Measurements from ENCODE around the gene ERCC6L2.
A peak's percentile ranks its signal among the peaks of the same experiment; 100 is the strongest.

Gene ERCC6L2

GRCh38 chr9:95930277-95930676 is 54.8 kb downstream of the ERCC6L2 start:
- Histone ChIP-seq H3K36me3 (ENCODE audit: insufficient read depth, low read depth, low read length) (peaks cover 81% of the 10 kb centered on the region), H3K27me3 (ENCODE audit: insufficient read depth, low read length) (no peaks in the 10 kb centered on the region), H3K9ac (ENCODE audit: low read depth, low read length) (no peak overlapping the region), H3K4me3 (ENCODE audit: low read length) (no peak overlapping the region), H3K27ac (ENCODE audit: low read length) (no peak overlapping the region), H3K9me3 (ENCODE audit: insufficient read depth, low read depth, low read length) (no peaks in the 10 kb centered on the region), H3K4me1 (ENCODE audit: insufficient read depth, low read length) (no peaks in the 10 kb centered on the region)

- Histone ChIP-seq H3K27ac (ENCODE audit: low read length) (peak overlapping the region; percentile 55), H3K9ac (ENCODE audit: low read depth, low read length) (no peak overlapping the region), H3K4me1 (ENCODE audit: insufficient read depth, low read length) (peaks cover 4% of the 10 kb centered on the region; the same call in 1 of the 2 replicates), H3K4me3 (ENCODE audit: low read length) (no peak overlapping the region), H3K9me3 (ENCODE audit: insufficient read depth, low read depth, low read length) (no peaks in the 10 kb centered on the region), H3K36me3 (ENCODE audit: insufficient read depth, low read depth, low read length) (peaks cover 47% of the 10 kb centered on the region), H3K27me3 (ENCODE audit: insufficient read depth, low read length) (no peaks in the 10 kb centered on the region)
These were observed 60.5 kb downstream of the ERCC6L2 start for GRCh38 chr9:95935861-95936578.

DNA sequence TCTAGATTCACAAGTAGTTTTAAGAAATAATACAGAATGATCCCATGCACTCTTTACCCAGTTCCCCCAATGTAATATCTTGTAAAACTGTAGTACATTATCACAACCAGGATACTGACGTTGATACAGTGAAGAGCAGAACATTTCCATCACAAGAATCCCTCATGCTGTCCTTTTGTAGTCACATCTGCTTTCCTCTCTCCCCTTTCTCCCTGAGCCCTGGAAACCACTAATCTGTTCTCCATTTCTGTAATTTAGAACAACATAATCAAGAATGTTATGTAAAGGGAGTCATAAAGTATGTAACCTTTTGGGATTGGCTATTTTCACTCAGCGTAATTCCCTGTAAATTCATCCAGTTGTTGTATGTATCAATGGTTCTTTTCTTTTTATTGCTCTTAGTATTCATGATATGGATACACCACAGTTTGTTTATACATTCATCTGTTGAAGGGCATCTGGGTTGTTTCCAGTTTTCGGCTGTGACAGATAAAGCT is 61.1 kb downstream of the ERCC6L2 start:
- H3K4me1 ChIP-seq (ENCODE audit: insufficient read depth, low read length) = peaks cover 4% of the 10 kb centered on the region; the same call in 1 of the 2 replicates
- H3K27me3 ChIP-seq (ENCODE audit: insufficient read depth, low read length) = no peaks in the 10 kb centered on the region
- peaks cover 48% of the 10 kb centered on the region for H3K36me3 ChIP-seq (ENCODE audit: insufficient read depth, low read depth, low read length)
- no peak overlapping the region for H3K4me3 ChIP-seq (ENCODE audit: low read length)
- no peak overlapping the region for H3K9ac ChIP-seq (ENCODE audit: low read depth, low read length)
- H3K27ac ChIP-seq (ENCODE audit: low read length) = peak overlapping the region; percentile 55
- no peaks in the 10 kb centered on the region for H3K9me3 ChIP-seq (ENCODE audit: insufficient read depth, low read depth, low read length)

- Histone ChIP-seq H3K27ac (ENCODE audit: low read length) (peak overlapping the region; percentile 55), H3K4me3 (ENCODE audit: low read length) (no peak overlapping the region), H3K9ac (ENCODE audit: low read depth, low read length) (no peak overlapping the region), H3K36me3 (ENCODE audit: insufficient read depth, low read depth, low read length) (peaks cover 48% of the 10 kb centered on the region), H3K9me3 (ENCODE audit: insufficient read depth, low read depth, low read length) (no peaks in the 10 kb centered on the region), H3K4me1 (ENCODE audit: insufficient read depth, low read length) (peaks cover 4% of the 10 kb centered on the region; the same call in 1 of the 2 replicates), H3K27me3 (ENCODE audit: insufficient read depth, low read length) (no peaks in the 10 kb centered on the region)
These were observed 61.6 kb downstream of the ERCC6L2 start for GRCh38 chr9:95937131-95937530.

- no peak overlapping the region for H3K4me3 ChIP-seq (ENCODE audit: low read length)
- H3K9ac ChIP-seq (ENCODE audit: low read depth, low read length) = no peak overlapping the region
- H3K4me1 ChIP-seq (ENCODE audit: insufficient read depth, low read length) = peaks cover 4% of the 10 kb centered on the region; the same call in 1 of the 2 replicates
- no peak overlapping the region for H3K27ac ChIP-seq (ENCODE audit: low read length)
- H3K36me3 ChIP-seq (ENCODE audit: insufficient read depth, low read depth, low read length) = peaks cover 48% of the 10 kb centered on the region
- H3K9me3 ChIP-seq (ENCODE audit: insufficient read depth, low read depth, low read length) = no peaks in the 10 kb centered on the region
- no peaks in the 10 kb centered on the region for H3K27me3 ChIP-seq (ENCODE audit: insufficient read depth, low read length)
These were observed 63.2 kb downstream of the ERCC6L2 start for GRCh38 chr9:95938724-95939123.

GRCh38 chr9:95939472-95939871 is 64.0 kb downstream of the ERCC6L2 start:
- Histone ChIP-seq H3K27ac (ENCODE audit: low read length) (no peak overlapping the region), H3K4me3 (ENCODE audit: low read length) (no peak overlapping the region), H3K27me3 (ENCODE audit: insufficient read depth, low read length) (no peaks in the 10 kb centered on the region), H3K9me3 (ENCODE audit: insufficient read depth, low read depth, low read length) (0 out of 2 replicates have a peak, but pooled peaks cover 5% of the 10 kb centered on the region), H3K4me1 (ENCODE audit: insufficient read depth, low read length) (peaks cover 4% of the 10 kb centered on the region; the same call in 1 of the 2 replicates), H3K36me3 (ENCODE audit: insufficient read depth, low read depth, low read length) (peaks cover 48% of the 10 kb centered on the region), H3K9ac (ENCODE audit: low read depth, low read length) (no peak overlapping the region)

- Histone ChIP-seq H3K9me3 (ENCODE audit: insufficient read depth, low read depth, low read length) (0 out of 2 replicates have a peak, but pooled peaks cover 5% of the 10 kb centered on the region), H3K27me3 (ENCODE audit: insufficient read depth, low read length) (no peaks in the 10 kb centered on the region), H3K4me1 (ENCODE audit: insufficient read depth, low read length) (peaks cover 4% of the 10 kb centered on the region; the same call in 1 of the 2 replicates), H3K27ac (ENCODE audit: low read length) (no peak overlapping the region), H3K4me3 (ENCODE audit: low read length) (no peak overlapping the region), H3K9ac (ENCODE audit: low read depth, low read length) (no peak overlapping the region), H3K36me3 (ENCODE audit: insufficient read depth, low read depth, low read length) (peaks cover 43% of the 10 kb centered on the region)
These were observed 64.8 kb downstream of the ERCC6L2 start for GRCh38 chr9:95940265-95940664.

- no peaks in the 10 kb centered on the region for H3K27me3 ChIP-seq (ENCODE audit: insufficient read depth, low read length)
- peaks cover 56% of the 10 kb centered on the region for H3K36me3 ChIP-seq (ENCODE audit: insufficient read depth, low read depth, low read length)
- H3K4me1 ChIP-seq (ENCODE audit: insufficient read depth, low read length) = no peaks in the 10 kb centered on the region; the same call in 1 of the 2 replicates
- H3K27ac ChIP-seq (ENCODE audit: low read length) = no peak overlapping the region
- H3K4me3 ChIP-seq (ENCODE audit: low read length) = no peak overlapping the region
- no peak overlapping the region for H3K9ac ChIP-seq (ENCODE audit: low read depth, low read length)
- peaks cover 10% of the 10 kb centered on the region for H3K9me3 ChIP-seq (ENCODE audit: insufficient read depth, low read depth, low read length)
These were observed 66.5 kb downstream of the ERCC6L2 start for GRCh38 chr9:95942016-95942415.

DNA sequence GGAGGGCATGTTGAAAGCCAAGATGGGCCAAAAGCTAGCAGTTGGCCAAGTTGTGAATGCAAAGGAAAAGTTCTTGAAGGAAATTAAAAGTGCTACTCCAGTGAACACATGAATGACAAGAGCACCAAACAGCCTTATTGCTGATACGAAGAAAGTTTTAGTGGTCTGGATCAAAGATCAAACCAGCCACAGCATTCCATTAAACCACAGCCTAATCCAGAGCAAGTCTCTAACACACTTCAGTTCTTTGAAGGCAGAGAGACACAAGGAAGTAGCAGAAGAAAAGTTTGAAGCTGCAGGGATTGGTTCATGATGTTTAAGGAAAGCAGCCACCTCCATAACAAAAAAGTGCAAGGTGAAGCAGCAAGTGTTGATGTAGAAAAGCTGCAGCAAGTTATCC is 71.6 kb downstream of the ERCC6L2 start:
- Histone ChIP-seq H3K36me3 (ENCODE audit: insufficient read depth, low read depth, low read length) (peaks cover 69% of the 10 kb centered on the region), H3K4me1 (ENCODE audit: insufficient read depth, low read length) (no peaks in the 10 kb centered on the region), H3K4me3 (ENCODE audit: low read length) (no peak overlapping the region), H3K9me3 (ENCODE audit: insufficient read depth, low read depth, low read length) (peaks cover 21% of the 10 kb centered on the region), H3K27me3 (ENCODE audit: insufficient read depth, low read length) (no peaks in the 10 kb centered on the region), H3K27ac (ENCODE audit: low read length) (no peak overlapping the region), H3K9ac (ENCODE audit: low read depth, low read length) (no peak overlapping the region)

DNA sequence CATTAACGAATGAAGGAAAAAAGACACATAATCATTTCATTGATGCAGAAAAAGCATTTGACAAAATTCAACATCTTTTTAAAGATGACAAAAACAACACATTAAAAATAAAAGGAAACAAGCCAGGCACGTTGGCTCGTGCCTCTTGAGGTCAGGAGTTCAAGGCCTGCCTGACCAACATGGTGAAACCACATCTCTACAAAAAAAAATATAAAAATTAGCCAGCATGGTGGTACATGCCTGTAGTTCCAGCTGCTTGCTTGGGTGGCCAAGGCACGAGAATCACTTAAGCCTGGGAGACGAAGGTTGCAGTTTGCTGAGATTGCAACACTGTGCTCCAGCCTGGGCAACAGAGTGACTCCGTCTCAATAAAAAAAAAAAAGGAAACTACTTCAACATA is 77.0 kb downstream of the ERCC6L2 start:
- no peak overlapping the region for H3K9ac ChIP-seq (ENCODE audit: low read depth, low read length)
- peaks cover 49% of the 10 kb centered on the region for H3K36me3 ChIP-seq (ENCODE audit: insufficient read depth, low read depth, low read length)
- no peaks in the 10 kb centered on the region for H3K4me1 ChIP-seq (ENCODE audit: insufficient read depth, low read length)
- no peak overlapping the region for H3K4me3 ChIP-seq (ENCODE audit: low read length)
- H3K27me3 ChIP-seq (ENCODE audit: insufficient read depth, low read length) = no peaks in the 10 kb centered on the region
- peaks cover 6% of the 10 kb centered on the region; the same call in 1 of the 2 replicates for H3K9me3 ChIP-seq (ENCODE audit: insufficient read depth, low read depth, low read length)
- no peak overlapping the region for H3K27ac ChIP-seq (ENCODE audit: low read length)

DNA sequence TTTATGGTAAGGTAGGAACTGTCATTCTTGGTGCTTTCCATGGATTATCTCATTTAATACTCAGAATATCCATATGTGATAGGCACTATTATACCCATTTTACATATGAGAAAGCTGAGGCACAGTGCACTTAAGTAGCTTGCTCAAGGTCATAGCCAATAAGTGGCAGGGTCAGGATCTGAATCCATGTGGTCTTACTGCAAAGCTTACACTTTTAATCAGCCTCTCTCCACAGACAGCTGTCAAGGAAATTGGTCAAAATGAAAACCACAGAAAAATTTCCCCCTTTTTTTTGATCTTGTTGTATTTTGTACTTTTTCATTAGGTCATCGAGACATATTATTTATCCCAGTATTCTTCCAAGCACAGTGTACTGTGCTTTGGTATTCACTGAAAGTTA is 78.5 kb downstream of the ERCC6L2 start:
- no peak overlapping the region for H3K27ac ChIP-seq (ENCODE audit: low read length)
- no peak overlapping the region for H3K4me3 ChIP-seq (ENCODE audit: low read length)
- H3K9me3 ChIP-seq (ENCODE audit: insufficient read depth, low read depth, low read length) = no peaks in the 10 kb centered on the region
- H3K9ac ChIP-seq (ENCODE audit: low read depth, low read length) = no peak overlapping the region
- H3K4me1 ChIP-seq (ENCODE audit: insufficient read depth, low read length) = no peaks in the 10 kb centered on the region
- H3K27me3 ChIP-seq (ENCODE audit: insufficient read depth, low read length) = no peaks in the 10 kb centered on the region
- H3K36me3 ChIP-seq (ENCODE audit: insufficient read depth, low read depth, low read length) = peaks cover 37% of the 10 kb centered on the region

GRCh38 chr9:95954940-95955339 is 79.4 kb downstream of the ERCC6L2 start:
- Histone ChIP-seq H3K36me3 (ENCODE audit: insufficient read depth, low read depth, low read length) (peaks cover 39% of the 10 kb centered on the region), H3K4me1 (ENCODE audit: insufficient read depth, low read length) (no peaks in the 10 kb centered on the region), H3K9me3 (ENCODE audit: insufficient read depth, low read depth, low read length) (no peaks in the 10 kb centered on the region), H3K27me3 (ENCODE audit: insufficient read depth, low read length) (no peaks in the 10 kb centered on the region), H3K9ac (ENCODE audit: low read depth, low read length) (no peak overlapping the region), H3K27ac (ENCODE audit: low read length) (no peak overlapping the region), H3K4me3 (ENCODE audit: low read length) (no peak overlapping the region)
